HL-60 (cell line): ENCODE data around the gene OTUB1.

ENCODE experiments used
- GABPA ChIP-seq: IDR thresholded peaks from 2 replicates; pipeline ENCODE4 v1.6.1; 2012; ENCODE audit warnings: low read depth
- POLR2AphosphoS5 ChIP-seq: IDR thresholded peaks from 2 replicates; pipeline ENCODE4 v1.6.1; 2012; ENCODE audit warnings: low read depth
- TF ChIP-seq, protein P1 (sequence below): IDR thresholded peaks from one replicate; pipeline ENCODE4 v1.5.1; 2011; ENCODE audit warnings: low read length, control low read depth, inconsistent platforms; ENCODE audit not compliant: insufficient read depth
- TF ChIP-seq, protein P2 (sequence below): IDR thresholded peaks from 2 replicates; pipeline ENCODE4 v1.6.1; 2012; ENCODE audit warnings: low read depth; ENCODE audit not compliant: insufficient replicate concordance

DNA sequence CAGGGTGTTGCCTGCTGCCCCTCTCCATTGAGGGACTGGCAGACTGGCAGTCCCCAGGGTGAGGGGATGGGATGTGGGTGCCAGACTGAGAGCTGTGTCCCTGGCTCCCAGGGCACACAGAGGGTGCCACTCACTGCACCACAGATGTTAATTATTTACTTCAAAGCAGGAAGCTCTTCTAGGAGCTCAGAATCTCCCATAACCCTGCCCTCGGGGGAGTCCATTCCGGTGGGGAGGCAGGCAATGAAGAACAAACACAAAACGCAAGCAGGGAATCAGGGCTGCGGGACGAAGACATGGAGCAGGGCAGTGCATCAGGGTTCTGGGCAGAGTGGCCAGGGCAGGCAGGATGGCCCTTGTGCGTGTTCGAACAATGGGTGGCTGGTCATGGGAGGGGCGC, 25.1 kb downstream of the OTUB1 start:
- TF ChIP-seq, protein P1, sequence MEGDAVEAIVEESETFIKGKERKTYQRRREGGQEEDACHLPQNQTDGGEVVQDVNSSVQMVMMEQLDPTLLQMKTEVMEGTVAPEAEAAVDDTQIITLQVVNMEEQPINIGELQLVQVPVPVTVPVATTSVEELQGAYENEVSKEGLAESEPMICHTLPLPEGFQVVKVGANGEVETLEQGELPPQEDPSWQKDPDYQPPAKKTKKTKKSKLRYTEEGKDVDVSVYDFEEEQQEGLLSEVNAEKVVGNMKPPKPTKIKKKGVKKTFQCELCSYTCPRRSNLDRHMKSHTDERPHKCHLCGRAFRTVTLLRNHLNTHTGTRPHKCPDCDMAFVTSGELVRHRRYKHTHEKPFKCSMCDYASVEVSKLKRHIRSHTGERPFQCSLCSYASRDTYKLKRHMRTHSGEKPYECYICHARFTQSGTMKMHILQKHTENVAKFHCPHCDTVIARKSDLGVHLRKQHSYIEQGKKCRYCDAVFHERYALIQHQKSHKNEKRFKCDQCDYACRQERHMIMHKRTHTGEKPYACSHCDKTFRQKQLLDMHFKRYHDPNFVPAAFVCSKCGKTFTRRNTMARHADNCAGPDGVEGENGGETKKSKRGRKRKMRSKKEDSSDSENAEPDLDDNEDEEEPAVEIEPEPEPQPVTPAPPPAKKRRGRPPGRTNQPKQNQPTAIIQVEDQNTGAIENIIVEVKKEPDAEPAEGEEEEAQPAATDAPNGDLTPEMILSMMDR = no peak
- TF ChIP-seq POLR2AphosphoS5 (no peak), GABPA (no peak)
- TF ChIP-seq, protein P2, sequence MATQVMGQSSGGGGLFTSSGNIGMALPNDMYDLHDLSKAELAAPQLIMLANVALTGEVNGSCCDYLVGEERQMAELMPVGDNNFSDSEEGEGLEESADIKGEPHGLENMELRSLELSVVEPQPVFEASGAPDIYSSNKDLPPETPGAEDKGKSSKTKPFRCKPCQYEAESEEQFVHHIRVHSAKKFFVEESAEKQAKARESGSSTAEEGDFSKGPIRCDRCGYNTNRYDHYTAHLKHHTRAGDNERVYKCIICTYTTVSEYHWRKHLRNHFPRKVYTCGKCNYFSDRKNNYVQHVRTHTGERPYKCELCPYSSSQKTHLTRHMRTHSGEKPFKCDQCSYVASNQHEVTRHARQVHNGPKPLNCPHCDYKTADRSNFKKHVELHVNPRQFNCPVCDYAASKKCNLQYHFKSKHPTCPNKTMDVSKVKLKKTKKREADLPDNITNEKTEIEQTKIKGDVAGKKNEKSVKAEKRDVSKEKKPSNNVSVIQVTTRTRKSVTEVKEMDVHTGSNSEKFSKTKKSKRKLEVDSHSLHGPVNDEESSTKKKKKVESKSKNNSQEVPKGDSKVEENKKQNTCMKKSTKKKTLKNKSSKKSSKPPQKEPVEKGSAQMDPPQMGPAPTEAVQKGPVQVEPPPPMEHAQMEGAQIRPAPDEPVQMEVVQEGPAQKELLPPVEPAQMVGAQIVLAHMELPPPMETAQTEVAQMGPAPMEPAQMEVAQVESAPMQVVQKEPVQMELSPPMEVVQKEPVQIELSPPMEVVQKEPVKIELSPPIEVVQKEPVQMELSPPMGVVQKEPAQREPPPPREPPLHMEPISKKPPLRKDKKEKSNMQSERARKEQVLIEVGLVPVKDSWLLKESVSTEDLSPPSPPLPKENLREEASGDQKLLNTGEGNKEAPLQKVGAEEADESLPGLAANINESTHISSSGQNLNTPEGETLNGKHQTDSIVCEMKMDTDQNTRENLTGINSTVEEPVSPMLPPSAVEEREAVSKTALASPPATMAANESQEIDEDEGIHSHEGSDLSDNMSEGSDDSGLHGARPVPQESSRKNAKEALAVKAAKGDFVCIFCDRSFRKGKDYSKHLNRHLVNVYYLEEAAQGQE = no peak
